ENCODE data around the gene MYO18B. TPM values are rescaled to one million over a fixed set of nuclear protein-coding genes. Genes with fewer than 3 reads are reported as not detected.

MYO18B gene
- total RNA-seq, 2 experiments from 2014 or later, result 1.6 to 2.0 TPM

DNA sequence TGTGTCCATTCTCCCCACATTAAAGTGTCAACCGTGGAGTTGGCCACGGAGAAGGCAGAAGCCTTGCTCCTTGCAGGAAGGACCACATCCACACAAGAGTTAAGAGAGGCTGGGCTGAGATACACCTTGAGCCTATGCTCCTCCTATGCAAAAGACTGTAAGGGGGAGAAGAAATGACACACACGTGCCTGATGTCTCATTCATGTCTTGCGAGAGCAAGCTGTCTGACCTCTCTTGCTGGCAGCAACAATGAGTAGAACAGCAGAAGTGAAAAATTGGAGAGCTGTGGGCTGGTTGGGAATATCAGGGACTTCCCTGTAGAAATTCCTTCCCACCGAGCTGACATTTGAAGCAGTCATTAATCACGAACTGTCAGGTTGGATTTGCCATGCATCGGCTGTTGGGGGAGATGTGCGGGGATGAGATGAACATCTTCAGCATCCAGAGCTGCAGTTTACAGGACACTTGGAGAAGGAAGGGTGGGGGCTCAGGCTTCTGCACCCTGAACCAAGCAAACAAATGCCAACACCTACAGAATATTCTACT, 139.3 kb downstream of the MYO18B start:
- H3K4me1 Mint-ChIP-seq, result no peaks in the 10 kb centered on the region
- ChIA-PET CTCF (no interaction called here), POLR2A (no interaction called here)
- no peaks in the 10 kb centered on the region for H3K36me3 Mint-ChIP-seq (ENCODE audit: low read depth)
- no peaks in the 10 kb centered on the region for H3K9me3 Mint-ChIP-seq
- no peak for DNase-seq
- no peak overlapping the region for H3K27ac Mint-ChIP-seq
- peaks cover 11% of the 10 kb centered on the region for H3K27me3 Mint-ChIP-seq
- H3K4me3 Mint-ChIP-seq, result no peak overlapping the region

DNA sequence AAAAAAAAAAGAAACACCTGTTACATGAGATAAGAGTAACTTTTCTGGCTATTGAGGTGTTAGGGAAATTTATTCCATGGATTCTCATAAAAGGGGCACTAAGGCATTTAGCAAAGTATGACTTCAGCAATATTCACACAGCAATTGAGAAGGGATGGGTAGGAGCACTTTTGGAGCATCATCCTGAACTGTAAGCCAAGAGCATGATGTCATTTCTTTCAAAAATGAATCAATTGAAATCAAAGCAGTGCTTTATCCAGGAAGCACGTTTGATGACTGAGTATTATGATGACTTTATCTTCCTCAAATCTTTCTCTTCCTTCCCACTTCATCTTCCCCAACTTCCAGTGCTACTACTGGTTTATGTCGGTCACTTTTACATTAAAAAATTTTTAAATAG, 140.4 kb downstream of the MYO18B start:
- Mint-ChIP-seq H3K27ac (no peak overlapping the region), H3K9me3 (no peaks in the 10 kb centered on the region), H3K36me3 (ENCODE audit: low read depth) (no peaks in the 10 kb centered on the region), H3K4me1 (no peaks in the 10 kb centered on the region), H3K27me3 (peaks cover 11% of the 10 kb centered on the region), H3K4me3 (no peak overlapping the region)
- POLR2A ChIA-PET, result no interaction called here
- DNase-seq, result no peak
- CTCF ChIA-PET, result no interaction called here

DNA sequence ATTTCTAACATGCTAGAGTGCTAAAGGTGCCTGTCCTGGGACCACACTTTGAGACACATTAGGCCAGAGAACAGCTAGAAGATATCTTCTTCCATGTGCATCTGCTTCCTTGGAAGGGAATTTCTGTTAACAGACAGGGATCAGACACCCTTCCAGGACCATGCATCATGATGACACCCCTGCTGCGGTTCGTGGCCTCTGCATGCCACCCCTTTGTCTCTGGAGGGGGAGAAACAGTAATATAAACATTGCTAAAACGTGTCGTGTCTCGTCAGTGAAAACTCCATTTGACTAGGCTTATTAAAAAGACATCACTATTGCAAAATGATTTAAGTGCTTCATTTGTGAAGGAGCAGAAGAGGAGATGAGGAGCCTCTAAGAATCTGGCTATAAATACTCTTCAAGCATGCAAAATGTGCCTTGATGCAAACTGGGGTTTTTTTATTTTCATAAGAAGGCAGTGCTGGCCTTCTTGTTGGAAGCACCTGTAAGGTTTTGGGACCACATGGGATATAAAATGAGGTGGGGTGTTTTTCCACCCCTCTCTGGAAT, 141.6 kb downstream of the MYO18B start:
- CTCF ChIA-PET, result no interaction called here
- DNase-seq, result no peak
- no peak overlapping the region for H3K4me3 Mint-ChIP-seq

DNA sequence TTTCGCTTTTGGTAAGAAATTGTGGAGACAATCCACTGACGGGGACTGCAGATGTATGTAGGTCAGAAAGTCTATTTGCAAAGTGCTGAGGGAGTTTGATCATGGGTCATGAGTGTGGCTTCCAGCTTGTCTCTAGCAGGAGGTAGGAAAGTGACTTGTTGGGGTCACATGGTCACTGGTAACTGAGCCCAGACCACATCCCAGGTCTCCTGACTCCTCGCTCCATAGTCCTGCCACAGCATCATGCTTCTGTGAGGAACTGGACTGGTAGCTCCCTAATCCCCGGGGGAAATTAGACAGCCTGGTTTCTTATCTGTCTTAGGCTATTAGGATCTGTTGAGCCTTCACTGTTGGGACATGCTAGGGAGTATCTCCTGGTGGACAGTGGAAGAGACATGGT, 142.1 kb downstream of the MYO18B start:
- ChIA-PET CTCF (no interaction called here), POLR2A (no interaction called here)
- Mint-ChIP-seq H3K9me3 (no peaks in the 10 kb centered on the region), H3K27ac (no peak overlapping the region), H3K4me1 (no peaks in the 10 kb centered on the region), H3K27me3 (peaks cover 11% of the 10 kb centered on the region), H3K4me3 (no peak overlapping the region), H3K36me3 (ENCODE audit: low read depth) (no peaks in the 10 kb centered on the region)
- DNase-seq, result no peak

More for the DNA sequence above, 141.6 kb downstream of the MYO18B start:
- H3K4me1 Mint-ChIP-seq, result no peaks in the 10 kb centered on the region
- POLR2A ChIA-PET, result no interaction called here
- no peak overlapping the region for H3K27ac Mint-ChIP-seq
- no peaks in the 10 kb centered on the region for H3K9me3 Mint-ChIP-seq
- H3K36me3 Mint-ChIP-seq (ENCODE audit: low read depth), result no peaks in the 10 kb centered on the region
- peaks cover 11% of the 10 kb centered on the region for H3K27me3 Mint-ChIP-seq

DNA sequence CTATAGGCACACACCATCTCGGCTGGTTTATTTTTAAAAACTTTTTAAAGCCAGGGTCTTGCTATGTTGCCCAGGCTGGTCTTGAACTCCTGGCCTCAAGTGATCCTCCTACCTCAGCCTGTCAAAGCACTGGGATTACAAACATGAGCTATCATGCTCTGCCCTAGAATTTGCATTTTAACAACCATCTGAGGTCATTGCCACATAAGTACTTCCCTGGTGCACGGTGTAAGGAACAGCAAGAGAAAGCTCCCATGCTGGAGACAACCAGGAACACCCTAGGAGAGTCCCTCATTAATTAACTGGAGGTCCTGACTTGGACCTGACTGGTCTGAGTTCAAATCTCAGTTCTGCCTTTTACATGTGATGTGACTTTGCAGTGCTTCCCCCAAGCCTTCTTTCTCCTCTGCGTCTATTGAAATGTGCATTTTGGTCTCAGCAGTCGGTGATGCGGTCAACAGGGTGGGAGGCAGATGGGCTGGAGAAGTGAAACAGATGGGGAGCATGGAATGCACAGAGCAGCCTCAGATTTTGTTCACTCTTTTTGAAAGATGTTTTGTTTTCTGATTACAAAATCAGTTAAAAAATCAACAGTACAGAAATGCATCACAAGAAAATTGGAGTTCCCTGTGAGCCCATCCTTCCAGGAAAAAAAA, 146.5 kb downstream of the MYO18B start:
- ChIA-PET POLR2A (no interaction called here), CTCF (interaction anchor here (1.7 kb wide), 1 partner anchor 15 kb away, joined by 4 read pairs; no protein-coding TSS in a partner anchor)
- no peaks in the 10 kb centered on the region for H3K4me1 Mint-ChIP-seq
- H3K4me3 Mint-ChIP-seq, result no peak overlapping the region
- no peak for DNase-seq
- H3K27me3 Mint-ChIP-seq, result no peaks in the 10 kb centered on the region
- no peaks in the 10 kb centered on the region for H3K36me3 Mint-ChIP-seq (ENCODE audit: low read depth)
- H3K27ac Mint-ChIP-seq, result no peak overlapping the region
- no peaks in the 10 kb centered on the region for H3K9me3 Mint-ChIP-seq

DNA sequence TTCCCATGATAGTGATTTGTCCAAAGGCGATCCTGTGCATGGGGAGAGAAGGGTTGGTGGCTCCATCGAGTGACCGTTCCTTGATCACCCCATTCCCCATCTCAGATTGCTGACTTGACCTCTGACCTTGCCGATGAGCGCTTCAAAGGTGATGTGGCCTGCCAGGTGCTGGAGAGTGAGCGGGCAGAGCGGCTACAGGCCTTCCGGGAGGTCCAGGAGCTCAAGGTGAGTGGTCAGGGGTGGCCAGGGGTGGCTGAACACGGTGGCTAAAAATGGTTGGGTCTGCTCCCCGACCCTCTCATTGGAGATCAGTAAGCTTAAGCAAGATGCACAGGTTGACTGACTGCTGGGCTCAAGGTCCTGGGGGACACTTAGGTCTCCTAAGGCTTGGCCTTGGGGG, 148.7 kb downstream of the MYO18B start:
- H3K27ac Mint-ChIP-seq, result no peak overlapping the region
- ChIA-PET POLR2A (no interaction called here), CTCF (no interaction called here)
- H3K4me3 Mint-ChIP-seq, result no peak overlapping the region
- no peak for DNase-seq
- H3K4me1 Mint-ChIP-seq, result no peaks in the 10 kb centered on the region
- H3K36me3 Mint-ChIP-seq (ENCODE audit: low read depth), result no peaks in the 10 kb centered on the region
- peaks cover 3% of the 10 kb centered on the region for H3K27me3 Mint-ChIP-seq
- no peaks in the 10 kb centered on the region for H3K9me3 Mint-ChIP-seq

DNA sequence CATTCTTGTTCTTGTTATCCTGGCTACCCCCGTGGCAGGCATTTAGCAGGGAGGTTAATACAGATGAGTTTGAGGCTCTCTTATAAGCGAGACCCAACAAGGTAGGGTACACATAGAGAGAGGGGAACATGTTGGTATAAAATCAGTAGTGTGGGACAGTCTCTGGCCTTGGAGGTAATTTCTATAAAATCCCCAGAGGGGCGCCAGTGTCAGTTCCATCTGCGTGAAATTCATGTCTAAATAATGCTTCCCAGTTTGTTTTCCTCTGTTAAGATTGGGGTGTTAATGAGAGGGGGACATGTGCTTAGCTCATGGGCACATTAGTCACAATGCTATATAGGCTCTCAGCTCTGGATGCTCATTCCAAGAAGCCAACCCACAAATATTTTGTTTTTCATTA, 150.7 kb downstream of the MYO18B start:
- Mint-ChIP-seq H3K4me1 (no peaks in the 10 kb centered on the region), H3K4me3 (no peak overlapping the region), H3K9me3 (no peaks in the 10 kb centered on the region), H3K27ac (no peak overlapping the region), H3K36me3 (ENCODE audit: low read depth) (no peaks in the 10 kb centered on the region), H3K27me3 (peaks cover 7% of the 10 kb centered on the region)
- CTCF ChIA-PET, result no interaction called here
- POLR2A ChIA-PET, result no interaction called here
- no peak for DNase-seq

DNA sequence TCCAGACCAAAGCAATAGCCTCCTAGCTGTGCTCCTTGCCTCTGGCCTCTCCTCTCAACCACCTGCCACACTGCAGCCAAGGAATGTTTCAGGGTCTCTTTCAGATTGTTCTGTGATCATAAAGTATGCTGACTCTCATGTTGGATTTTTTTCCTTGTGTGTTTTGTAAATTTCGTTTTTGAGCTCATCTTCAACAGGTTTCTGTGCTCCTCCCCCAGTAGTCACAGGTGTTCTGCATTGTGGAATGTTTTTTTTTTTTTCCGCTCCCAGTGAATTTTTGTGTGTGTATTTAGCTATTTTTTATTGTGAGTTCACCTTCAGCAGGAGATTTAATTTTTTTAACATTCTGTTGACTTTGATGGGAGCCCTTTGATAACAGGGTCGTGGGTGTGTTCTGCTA, 153.7 kb downstream of the MYO18B start:
- no peak for DNase-seq
- H3K4me3 Mint-ChIP-seq, result no peak overlapping the region
- ChIA-PET POLR2A (no interaction called here), CTCF (no interaction called here)
- H3K9me3 Mint-ChIP-seq, result no peaks in the 10 kb centered on the region
- H3K27me3 Mint-ChIP-seq, result peaks cover 7% of the 10 kb centered on the region
- no peaks in the 10 kb centered on the region for H3K4me1 Mint-ChIP-seq
- H3K36me3 Mint-ChIP-seq (ENCODE audit: low read depth), result no peaks in the 10 kb centered on the region
- no peak overlapping the region for H3K27ac Mint-ChIP-seq

DNA sequence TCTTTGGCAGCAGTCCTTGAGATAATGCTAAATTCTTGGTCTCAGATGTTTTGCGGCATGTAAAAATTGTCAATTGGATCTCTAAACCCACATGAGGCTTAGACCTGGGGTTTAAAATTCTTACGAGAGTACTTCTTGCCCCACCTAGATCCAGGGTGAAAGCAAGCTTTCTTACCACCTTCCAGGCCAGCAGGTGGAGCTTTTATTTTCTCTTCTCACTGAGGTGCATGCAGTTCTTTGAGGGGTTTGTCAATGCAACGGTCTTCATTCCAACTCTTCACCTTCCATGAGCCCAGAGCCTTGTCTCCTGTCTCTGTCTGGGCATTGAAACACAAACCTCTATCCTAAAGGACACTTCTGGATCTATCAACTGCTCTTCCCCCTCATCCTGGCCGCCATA, 154.1 kb downstream of the MYO18B start:
- Mint-ChIP-seq H3K27me3 (peaks cover 7% of the 10 kb centered on the region), H3K9me3 (no peaks in the 10 kb centered on the region), H3K4me3 (no peak overlapping the region), H3K4me1 (no peaks in the 10 kb centered on the region), H3K27ac (no peak overlapping the region), H3K36me3 (ENCODE audit: low read depth) (no peaks in the 10 kb centered on the region)
- ChIA-PET POLR2A (no interaction called here), CTCF (no interaction called here)
- no peak for DNase-seq

DNA sequence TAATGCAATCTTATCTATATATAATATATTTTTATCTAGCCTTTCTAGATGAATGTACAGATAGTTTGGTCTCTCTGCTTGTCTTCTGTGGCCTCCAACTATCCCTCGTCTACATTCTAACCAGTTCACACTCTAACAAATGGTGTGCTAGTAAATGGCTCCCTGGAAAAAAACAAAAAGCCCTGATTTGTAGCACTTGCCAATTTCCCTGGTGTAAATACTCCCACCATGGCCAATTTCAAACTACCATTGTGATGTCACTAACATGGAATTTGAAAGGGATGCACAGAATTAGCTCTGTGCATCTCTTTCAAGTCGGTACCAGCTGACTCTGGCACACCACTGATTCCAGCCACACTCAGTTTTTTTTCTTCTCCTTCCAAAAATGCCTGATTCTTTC, 154.6 kb downstream of the MYO18B start:
- CTCF ChIA-PET, result no interaction called here
- POLR2A ChIA-PET, result no interaction called here

DNA sequence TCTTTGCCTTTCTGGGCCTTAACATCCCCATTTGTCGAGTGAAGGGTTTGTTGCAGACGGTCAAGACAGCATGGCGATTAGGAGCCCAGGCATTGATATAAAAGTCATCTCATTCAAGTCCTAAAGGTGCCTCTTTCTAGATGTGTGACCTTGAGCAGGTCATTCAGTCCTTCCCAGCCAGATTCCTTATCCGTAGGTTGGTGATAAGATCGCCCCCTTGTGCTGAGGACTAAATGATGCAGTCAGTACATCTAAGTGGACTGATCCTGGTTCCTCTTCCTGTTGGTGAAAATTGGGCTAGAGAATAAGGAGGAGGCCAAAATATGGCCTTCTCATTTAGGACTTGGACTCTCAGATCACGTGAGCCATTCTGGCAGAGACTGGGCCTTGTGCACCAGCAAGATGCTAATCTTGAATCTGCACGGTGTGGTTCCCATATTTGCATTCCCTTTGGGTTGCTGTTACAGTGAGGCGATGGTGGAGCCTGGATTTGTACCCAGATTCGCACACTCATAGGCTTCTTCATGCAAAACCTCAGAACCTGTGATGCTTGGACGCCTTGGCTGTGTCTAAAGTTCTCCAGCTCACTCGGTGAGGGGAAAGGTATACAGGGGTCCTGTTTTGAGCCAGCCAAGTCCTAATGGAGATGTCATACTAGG, 156.8 kb downstream of the MYO18B start:
- H3K4me1 Mint-ChIP-seq, result no peaks in the 10 kb centered on the region
- peaks cover 7% of the 10 kb centered on the region for H3K27me3 Mint-ChIP-seq
- DNase-seq, result no peak
- no peak overlapping the region for H3K4me3 Mint-ChIP-seq
- POLR2A ChIA-PET, result no interaction called here
- H3K27ac Mint-ChIP-seq, result no peak overlapping the region
- no peaks in the 10 kb centered on the region for H3K36me3 Mint-ChIP-seq (ENCODE audit: low read depth)
- H3K9me3 Mint-ChIP-seq, result no peaks in the 10 kb centered on the region
- CTCF ChIA-PET, result no interaction called here

More for the DNA sequence above, 154.6 kb downstream of the MYO18B start:
- H3K27ac Mint-ChIP-seq, result no peak overlapping the region
- no peak for DNase-seq
- H3K9me3 Mint-ChIP-seq, result no peaks in the 10 kb centered on the region
- no peak overlapping the region for H3K4me3 Mint-ChIP-seq
- H3K27me3 Mint-ChIP-seq, result peaks cover 7% of the 10 kb centered on the region
- H3K36me3 Mint-ChIP-seq (ENCODE audit: low read depth), result no peaks in the 10 kb centered on the region
- H3K4me1 Mint-ChIP-seq, result no peaks in the 10 kb centered on the region

DNA sequence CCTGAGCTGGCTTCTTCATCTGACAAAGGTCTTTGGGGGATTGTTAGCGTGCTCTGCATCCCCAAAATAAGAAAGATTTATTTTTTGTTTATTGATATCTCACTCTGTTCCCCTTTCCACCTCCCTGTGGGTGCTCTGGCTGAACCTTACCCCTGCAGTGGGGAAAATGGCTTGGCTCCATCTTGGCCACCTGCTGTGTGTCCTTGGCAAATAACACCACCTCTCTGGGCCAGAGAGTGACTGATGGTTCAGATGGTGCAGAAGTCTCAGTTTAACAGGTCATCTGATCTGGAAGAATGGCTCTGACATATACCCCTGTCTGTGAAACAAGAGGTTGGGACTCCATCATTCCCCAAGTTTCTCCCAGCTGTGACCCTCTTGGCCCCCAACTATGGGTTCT, 157.6 kb downstream of the MYO18B start:
- no peak overlapping the region for H3K27ac Mint-ChIP-seq
- DNase-seq, result no peak
- H3K27me3 Mint-ChIP-seq, result peaks cover 4% of the 10 kb centered on the region
- ChIA-PET CTCF (no interaction called here), POLR2A (no interaction called here)
- H3K36me3 Mint-ChIP-seq (ENCODE audit: low read depth), result no peaks in the 10 kb centered on the region
- no peak overlapping the region for H3K4me3 Mint-ChIP-seq
- no peaks in the 10 kb centered on the region for H3K4me1 Mint-ChIP-seq
- no peaks in the 10 kb centered on the region for H3K9me3 Mint-ChIP-seq

DNA sequence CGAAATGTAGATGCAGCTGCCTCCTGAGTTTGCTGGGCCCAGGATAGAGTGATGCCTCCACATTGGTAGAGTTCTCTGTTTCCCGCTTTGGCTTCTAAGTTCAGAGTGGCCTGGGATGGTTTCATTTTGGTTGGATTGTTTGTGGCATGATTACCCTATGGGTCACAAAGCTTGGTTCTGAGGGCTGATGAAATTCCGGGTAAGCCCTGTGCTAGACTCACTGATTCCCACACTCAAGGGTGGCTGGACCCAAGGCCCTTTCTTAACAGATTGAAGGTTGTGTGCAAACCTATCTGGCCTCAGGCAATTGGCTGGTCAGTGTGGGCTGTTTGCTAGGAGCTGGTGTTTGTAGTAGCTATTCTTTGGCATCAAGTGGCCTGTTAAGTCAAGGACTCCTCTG, 158.4 kb downstream of the MYO18B start:
- Mint-ChIP-seq H3K9me3 (no peaks in the 10 kb centered on the region), H3K36me3 (ENCODE audit: low read depth) (no peaks in the 10 kb centered on the region), H3K27me3 (peaks cover 4% of the 10 kb centered on the region), H3K4me1 (no peaks in the 10 kb centered on the region), H3K4me3 (no peak overlapping the region), H3K27ac (no peak overlapping the region)
- DNase-seq, result no peak
- ChIA-PET POLR2A (no interaction called here), CTCF (interaction anchor here (0.5 kb wide), 1 partner anchor 378 kb away, joined by 3 read pairs; no protein-coding TSS in a partner anchor)

DNA sequence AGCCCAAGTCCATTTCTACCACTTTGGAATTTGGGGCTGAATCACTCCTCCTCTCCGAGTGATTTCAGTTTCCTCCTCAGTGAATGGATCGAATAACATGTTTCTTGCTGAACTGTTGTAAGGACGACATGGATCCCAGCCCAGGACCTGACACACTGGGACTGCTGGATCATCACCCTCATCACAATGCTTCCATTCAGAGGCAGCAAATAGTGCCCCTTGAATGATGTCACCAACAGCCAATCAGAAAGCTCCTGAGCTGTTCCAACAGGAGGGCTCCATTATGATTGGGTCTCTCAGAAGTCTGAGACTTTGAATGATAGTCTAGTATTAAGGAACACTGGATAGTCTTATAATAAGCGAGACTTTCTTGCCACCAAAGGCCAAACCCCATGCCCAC, 158.9 kb downstream of the MYO18B start:
- CTCF ChIA-PET, result no interaction called here
- H3K27ac Mint-ChIP-seq, result no peak overlapping the region
- DNase-seq, result no peak

More for the DNA sequence above, 158.9 kb downstream of the MYO18B start:
- POLR2A ChIA-PET, result no interaction called here
- no peak overlapping the region for H3K4me3 Mint-ChIP-seq
- H3K4me1 Mint-ChIP-seq, result no peaks in the 10 kb centered on the region
- peaks cover 4% of the 10 kb centered on the region for H3K27me3 Mint-ChIP-seq
- no peaks in the 10 kb centered on the region for H3K36me3 Mint-ChIP-seq (ENCODE audit: low read depth)
- H3K9me3 Mint-ChIP-seq, result no peaks in the 10 kb centered on the region

Data from activated CD4-positive, alpha-beta memory T cell treated with anti-CD3 and anti-CD28 coated beads, Interleukin-2, amount 10 ng/mL, durations not matched to agents 7 days and 5 days (primary cell).